SK-N-SH (cell line): ENCODE data around the gene KRT71.

Experiments used
- CHD2 ChIP-seq: fragments of 150-350 bp; IDR thresholded peaks from 2 replicates; pipeline ENCODE4 v1.6.1; 2018; ENCODE audit warnings: low read length; ENCODE audit not compliant: partially characterized antibody
- EP300 ChIP-seq, 2 experiments: IDR thresholded peaks; 2 replicates each; pipeline versions ENCODE4 v1.4.0 to v1.6.1; 2012; ENCODE audit warnings: borderline replicate concordance in 1 of 2, low read depth in 1 of 2, low read length in 1 of 2
- EZH2phosphoT487 ChIP-seq: fragments of 200-600 bp; sonication (generic); IDR thresholded peaks from 2 replicates; pipeline ENCODE4 v1.6.1; 2017; ENCODE audit warnings: low read depth, mixed run types, mild to moderate bottlenecking, antibody characterized with exemption, moderate library complexity, borderline replicate concordance
- FOSL2 ChIP-seq: IDR thresholded peaks from 2 replicates; pipeline ENCODE4 v1.4.0; 2012; ENCODE audit warnings: low read depth, mild to moderate bottlenecking, moderate library complexity, borderline replicate concordance
- GABPA ChIP-seq: IDR thresholded peaks from 2 replicates; pipeline ENCODE4 v1.4.0; 2012; ENCODE audit warnings: low read depth, mild to moderate bottlenecking
- MXI1 ChIP-seq: IDR thresholded peaks from 2 replicates; pipeline ENCODE4 v1.6.1; 2012; ENCODE audit warnings: mild to moderate bottlenecking, low read depth, low read length, improper control_type of control experiment
- POLR2AphosphoS5 ChIP-seq: IDR thresholded peaks from 2 replicates; pipeline ENCODE4 v1.6.1; 2012; ENCODE audit warnings: low read depth, low read length
- TEAD4 ChIP-seq: IDR thresholded peaks from 2 replicates; pipeline ENCODE4 v1.4.0; 2012; ENCODE audit warnings: mild to moderate bottlenecking, borderline replicate concordance; ENCODE audit not compliant: insufficient read depth
- TF ChIP-seq, protein P1 (sequence below): fragments of 200-600 bp; sonication (generic); IDR thresholded peaks from 2 replicates; pipeline ENCODE4 v1.6.1; 2017; ENCODE audit warnings: antibody characterized with exemption, mild to moderate bottlenecking, moderate library complexity
- TF ChIP-seq, protein P2 (sequence below): IDR thresholded peaks from 2 replicates; pipeline ENCODE4 v1.6.1; 2012; ENCODE audit warnings: mild to moderate bottlenecking, low read depth, low read length, moderate library complexity

DNA sequence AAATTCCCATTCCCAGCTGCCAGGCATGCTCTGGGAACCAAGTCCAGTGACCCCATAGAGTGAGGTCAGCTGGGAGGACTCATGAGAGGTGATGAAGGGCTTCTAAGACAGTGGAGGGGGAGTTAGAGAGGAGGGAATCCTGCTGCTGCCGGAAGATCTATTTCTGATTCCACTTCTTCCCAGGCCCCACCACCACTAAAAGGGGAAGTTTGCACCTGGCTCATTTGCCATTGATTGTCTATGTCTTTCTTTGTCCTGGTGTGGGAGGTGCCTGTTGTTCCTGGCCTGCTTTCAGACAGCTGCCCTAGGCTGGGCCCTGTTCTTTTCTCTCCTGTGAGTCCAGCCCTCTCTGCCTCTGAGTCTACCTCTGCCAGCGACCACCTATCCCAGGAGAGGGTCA, 56.9 kb downstream of the KRT71 start:
- TF ChIP-seq, protein P1, sequence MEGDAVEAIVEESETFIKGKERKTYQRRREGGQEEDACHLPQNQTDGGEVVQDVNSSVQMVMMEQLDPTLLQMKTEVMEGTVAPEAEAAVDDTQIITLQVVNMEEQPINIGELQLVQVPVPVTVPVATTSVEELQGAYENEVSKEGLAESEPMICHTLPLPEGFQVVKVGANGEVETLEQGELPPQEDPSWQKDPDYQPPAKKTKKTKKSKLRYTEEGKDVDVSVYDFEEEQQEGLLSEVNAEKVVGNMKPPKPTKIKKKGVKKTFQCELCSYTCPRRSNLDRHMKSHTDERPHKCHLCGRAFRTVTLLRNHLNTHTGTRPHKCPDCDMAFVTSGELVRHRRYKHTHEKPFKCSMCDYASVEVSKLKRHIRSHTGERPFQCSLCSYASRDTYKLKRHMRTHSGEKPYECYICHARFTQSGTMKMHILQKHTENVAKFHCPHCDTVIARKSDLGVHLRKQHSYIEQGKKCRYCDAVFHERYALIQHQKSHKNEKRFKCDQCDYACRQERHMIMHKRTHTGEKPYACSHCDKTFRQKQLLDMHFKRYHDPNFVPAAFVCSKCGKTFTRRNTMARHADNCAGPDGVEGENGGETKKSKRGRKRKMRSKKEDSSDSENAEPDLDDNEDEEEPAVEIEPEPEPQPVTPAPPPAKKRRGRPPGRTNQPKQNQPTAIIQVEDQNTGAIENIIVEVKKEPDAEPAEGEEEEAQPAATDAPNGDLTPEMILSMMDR = no peak
- TF ChIP-seq, protein P2, sequence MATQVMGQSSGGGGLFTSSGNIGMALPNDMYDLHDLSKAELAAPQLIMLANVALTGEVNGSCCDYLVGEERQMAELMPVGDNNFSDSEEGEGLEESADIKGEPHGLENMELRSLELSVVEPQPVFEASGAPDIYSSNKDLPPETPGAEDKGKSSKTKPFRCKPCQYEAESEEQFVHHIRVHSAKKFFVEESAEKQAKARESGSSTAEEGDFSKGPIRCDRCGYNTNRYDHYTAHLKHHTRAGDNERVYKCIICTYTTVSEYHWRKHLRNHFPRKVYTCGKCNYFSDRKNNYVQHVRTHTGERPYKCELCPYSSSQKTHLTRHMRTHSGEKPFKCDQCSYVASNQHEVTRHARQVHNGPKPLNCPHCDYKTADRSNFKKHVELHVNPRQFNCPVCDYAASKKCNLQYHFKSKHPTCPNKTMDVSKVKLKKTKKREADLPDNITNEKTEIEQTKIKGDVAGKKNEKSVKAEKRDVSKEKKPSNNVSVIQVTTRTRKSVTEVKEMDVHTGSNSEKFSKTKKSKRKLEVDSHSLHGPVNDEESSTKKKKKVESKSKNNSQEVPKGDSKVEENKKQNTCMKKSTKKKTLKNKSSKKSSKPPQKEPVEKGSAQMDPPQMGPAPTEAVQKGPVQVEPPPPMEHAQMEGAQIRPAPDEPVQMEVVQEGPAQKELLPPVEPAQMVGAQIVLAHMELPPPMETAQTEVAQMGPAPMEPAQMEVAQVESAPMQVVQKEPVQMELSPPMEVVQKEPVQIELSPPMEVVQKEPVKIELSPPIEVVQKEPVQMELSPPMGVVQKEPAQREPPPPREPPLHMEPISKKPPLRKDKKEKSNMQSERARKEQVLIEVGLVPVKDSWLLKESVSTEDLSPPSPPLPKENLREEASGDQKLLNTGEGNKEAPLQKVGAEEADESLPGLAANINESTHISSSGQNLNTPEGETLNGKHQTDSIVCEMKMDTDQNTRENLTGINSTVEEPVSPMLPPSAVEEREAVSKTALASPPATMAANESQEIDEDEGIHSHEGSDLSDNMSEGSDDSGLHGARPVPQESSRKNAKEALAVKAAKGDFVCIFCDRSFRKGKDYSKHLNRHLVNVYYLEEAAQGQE = no peak
- TF ChIP-seq GABPA = no peak
- no peak for TF ChIP-seq FOSL2
- no peak for TF ChIP-seq EZH2phosphoT487
- no peak for TF ChIP-seq POLR2AphosphoS5
- TF ChIP-seq TEAD4 = no peak
- no peak for TF ChIP-seq CHD2
- TF ChIP-seq EP300 (IDR thresholded peaks at IDR 0.05; ENCODE audit: borderline replicate concordance in 1 of 2, low read depth in 1 of 2, low read length in 1 of 2) = no peak
- TF ChIP-seq MXI1 = no peak
